ENCODE data around the gene TRPC1.

DNA sequence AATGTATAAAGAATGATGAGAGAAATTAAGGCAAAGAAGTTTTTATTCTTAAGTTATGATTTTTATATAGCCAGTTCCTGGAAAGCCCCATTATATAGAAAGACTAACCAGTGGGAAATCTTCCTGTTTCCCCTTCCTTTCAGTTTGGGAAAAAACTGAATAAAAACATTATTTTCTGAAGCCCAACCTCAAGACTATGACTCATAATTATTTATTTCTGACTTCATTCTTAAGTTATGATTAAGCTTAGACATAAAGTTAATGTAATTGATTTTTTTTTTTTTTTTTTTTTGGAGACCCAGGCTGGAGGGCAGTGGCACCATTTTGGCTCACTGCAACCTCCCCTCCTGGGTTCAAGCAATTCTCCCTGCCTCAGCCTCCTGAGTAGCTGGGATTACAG, 55.8 kb downstream of the TRPC1 start:
- TF ChIP-seq TEAD4 (IDR thresholded peaks at IDR 0.05; ENCODE audit: borderline replicate concordance, insufficient read depth) (no peak), EP300 (IDR thresholded peaks at IDR 0.05; ENCODE audit: borderline replicate concordance in 1 of 2, low read depth in 1 of 2, low read length in 1 of 2) (no peak), MEF2A (IDR thresholded peaks at IDR 0.05; ENCODE audit: borderline replicate concordance, low read depth) (no peak), ELF1 (IDR thresholded peaks at IDR 0.05) (no peak), MXI1 (IDR thresholded peaks at IDR 0.05; ENCODE audit: low read depth, low read length) (no peak)
- TF ChIP-seq, protein P1, sequence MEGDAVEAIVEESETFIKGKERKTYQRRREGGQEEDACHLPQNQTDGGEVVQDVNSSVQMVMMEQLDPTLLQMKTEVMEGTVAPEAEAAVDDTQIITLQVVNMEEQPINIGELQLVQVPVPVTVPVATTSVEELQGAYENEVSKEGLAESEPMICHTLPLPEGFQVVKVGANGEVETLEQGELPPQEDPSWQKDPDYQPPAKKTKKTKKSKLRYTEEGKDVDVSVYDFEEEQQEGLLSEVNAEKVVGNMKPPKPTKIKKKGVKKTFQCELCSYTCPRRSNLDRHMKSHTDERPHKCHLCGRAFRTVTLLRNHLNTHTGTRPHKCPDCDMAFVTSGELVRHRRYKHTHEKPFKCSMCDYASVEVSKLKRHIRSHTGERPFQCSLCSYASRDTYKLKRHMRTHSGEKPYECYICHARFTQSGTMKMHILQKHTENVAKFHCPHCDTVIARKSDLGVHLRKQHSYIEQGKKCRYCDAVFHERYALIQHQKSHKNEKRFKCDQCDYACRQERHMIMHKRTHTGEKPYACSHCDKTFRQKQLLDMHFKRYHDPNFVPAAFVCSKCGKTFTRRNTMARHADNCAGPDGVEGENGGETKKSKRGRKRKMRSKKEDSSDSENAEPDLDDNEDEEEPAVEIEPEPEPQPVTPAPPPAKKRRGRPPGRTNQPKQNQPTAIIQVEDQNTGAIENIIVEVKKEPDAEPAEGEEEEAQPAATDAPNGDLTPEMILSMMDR (IDR thresholded peaks at IDR 0.05), result no peak
